Stimulated activated naive CD8-positive, alpha-beta T cell treated with anti-CD3 and anti-CD28 coated beads, Interleukin-15, Interleukin-2, amounts not matched to agents 100 U/mL and 50 U/mL, for 24 hours (primary cell): ENCODE data around the gene BUB1B.

Source experiments
- ATAC-seq: fragments of 150-1000 bp; cut with Tn5 transposase; one replicate; pipeline ENCODE4 v1.10.0; 2021
- DNase-seq: peaks from one replicate; pipeline ENCODE4 v3.0.0; 2021

BUB1B gene

DNA sequence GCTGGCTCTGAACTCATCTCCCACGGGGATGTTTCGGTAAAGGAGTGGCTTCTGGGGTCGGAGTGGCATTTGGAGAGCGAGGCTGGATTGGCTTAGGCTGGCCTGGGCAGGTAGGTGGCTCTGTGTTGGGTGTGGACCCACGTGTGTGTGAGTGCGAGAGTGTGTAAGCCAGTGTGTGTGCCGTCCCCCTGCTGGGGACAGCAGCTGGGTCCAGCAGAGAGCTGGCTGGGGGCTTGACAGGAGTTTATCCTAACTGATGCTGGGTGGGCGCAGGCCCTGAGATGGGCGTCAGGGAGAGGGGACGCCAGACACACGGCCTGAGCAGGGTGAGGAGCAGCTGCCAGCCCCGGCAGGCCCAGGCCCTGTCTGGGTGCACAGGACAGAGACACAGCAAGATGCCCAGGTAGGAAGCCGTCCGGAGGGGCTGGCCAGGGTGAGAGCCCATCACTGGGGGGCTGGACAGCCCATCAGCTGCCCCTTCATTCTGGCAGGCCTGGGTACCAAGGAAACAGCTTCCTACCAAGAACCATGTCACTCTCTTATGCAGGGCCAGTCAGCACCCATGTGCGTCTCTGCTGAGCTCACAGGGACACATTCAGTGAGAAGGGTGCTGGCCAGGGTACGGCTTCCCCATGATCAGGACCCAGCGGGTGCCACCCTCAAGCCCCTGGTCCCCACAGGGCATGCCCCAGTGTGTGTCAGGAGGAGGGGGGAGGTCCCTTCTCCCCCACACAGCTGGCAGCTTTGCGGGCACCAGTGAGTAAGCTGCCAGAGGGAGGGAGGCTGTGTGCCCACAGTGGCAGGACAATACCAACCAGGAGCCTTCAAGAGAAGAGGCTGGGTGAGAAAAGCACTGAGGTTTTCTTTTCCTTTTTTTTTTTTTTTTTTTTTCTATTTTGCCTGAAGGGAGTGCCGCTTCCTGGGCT lies 79.1 kb downstream of the BUB1B start:
- DNase-seq (no peak), ATAC-seq (no peak)

DNA sequence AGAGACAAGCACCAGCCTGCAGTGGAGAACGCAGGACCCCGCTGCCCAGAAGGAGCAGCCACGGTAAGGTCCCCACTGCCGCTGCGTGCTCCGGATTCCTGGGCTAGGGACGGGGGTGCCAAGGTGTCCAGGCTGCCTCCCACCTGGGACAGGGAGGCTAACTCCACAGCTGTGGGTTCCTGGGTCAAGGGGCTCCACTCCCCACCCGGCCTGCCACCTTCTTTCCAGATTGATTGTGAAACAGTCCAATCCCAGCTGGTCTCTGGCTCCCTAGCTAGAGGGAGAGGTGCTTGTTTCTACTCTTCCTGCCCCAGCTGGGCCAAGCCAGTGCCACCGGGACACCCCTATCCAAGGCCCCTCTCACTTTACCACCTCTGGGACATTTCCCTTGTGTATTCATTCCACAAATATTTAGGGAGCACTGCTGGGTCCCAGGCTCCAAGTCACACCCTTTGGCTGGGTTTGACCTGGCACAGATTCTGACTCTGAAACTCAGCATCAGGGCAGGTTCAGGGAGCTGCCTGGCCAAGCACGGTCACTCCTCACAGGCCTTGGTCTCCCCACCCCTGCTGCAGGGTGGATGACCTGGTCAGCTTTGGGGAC lies 79.9 kb downstream of the BUB1B start:
- no peak for ATAC-seq
- DNase-seq = no peak

DNA sequence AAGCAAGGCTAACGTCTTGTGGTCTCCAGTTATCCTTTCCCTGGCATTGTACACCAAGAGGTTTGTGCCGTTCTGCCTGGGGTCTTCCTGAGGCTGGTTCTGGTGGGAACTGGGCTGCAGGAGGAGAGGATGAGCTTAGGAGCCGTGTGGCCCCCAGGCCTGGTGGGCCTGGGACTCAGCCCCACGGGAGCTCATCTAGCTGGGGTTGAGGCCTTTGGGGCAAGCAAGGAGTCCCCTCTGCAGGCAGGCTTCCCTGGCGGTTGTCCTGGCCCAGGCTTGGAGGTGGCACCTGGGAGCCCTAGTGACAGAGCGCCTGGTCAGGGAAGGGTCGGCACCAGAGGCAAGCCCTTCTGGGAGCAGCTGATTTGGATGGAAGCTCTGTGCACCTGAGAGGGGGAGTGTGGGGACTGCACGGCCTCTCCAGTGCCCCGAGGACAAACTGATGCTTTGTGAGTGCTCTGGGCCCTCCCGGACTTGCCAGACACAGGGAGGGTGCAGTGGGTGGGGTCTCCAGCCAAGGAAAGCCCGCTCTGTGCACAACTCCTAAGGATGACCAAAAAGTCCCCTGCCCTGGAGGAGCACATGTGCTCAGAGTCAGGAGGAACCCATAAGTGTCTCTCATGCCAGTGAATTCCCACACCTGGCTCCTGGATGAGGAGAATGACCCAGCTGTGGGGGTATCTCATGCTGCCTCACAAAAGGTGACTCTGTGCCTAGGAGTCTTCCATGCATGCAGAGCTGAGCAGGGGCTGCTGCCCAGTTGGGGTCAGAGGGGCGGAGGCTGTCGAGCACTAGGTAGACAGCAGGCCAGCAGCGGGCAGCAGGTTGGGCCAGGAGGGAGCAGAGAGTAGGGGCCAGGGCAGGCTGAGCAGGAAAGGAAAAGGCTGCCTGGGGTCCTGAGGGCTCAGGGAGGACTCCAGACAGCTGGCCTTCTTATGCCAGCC lies 80.7 kb downstream of the BUB1B start:
- no peak for ATAC-seq

DNA sequence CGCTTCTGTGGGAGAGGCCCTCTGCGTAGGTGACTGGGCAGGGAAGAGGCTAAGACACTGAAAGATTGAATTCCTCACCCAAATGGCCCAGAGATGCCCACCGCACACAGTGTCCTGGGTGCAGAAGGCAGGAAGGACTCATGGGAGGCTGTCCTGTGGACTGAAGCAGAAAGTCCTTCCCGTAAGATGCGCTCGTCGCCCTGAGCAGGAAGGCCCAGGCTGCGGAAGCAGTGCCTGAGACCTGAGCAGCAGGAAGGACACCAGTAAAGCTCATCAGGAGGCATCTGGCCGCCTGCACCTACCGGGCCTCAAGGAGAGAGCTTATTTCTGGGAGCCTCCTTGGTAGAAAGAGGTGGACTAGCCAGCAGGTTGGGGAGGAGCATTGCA lies 81.3 kb downstream of the BUB1B start:
- no peak for DNase-seq
- no peak for ATAC-seq

More for the DNA sequence above, 80.7 kb downstream of the BUB1B start:
- DNase-seq = no peak

DNA sequence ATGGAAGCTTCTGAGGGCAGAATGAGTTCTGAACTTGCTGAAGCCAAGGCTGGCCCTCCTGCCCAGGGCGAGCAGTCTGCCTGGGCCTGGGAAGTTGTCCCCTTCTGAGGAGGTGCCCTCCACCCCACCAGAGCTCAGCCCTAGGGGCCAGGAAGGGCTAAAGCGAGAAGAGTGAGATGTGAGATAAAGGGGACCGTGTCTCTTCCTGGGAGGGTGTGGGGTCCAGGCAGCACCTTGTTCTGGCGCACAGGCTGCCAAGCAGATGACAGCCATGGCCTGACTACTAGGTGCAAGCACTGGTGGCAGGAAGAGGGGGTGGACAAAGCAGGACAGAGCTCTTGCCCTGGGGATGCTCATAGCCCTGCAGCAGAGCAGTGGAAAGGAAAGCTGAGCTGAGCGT lies 81.7 kb downstream of the BUB1B start:
- DNase-seq (no peak), ATAC-seq (no peak)

DNA sequence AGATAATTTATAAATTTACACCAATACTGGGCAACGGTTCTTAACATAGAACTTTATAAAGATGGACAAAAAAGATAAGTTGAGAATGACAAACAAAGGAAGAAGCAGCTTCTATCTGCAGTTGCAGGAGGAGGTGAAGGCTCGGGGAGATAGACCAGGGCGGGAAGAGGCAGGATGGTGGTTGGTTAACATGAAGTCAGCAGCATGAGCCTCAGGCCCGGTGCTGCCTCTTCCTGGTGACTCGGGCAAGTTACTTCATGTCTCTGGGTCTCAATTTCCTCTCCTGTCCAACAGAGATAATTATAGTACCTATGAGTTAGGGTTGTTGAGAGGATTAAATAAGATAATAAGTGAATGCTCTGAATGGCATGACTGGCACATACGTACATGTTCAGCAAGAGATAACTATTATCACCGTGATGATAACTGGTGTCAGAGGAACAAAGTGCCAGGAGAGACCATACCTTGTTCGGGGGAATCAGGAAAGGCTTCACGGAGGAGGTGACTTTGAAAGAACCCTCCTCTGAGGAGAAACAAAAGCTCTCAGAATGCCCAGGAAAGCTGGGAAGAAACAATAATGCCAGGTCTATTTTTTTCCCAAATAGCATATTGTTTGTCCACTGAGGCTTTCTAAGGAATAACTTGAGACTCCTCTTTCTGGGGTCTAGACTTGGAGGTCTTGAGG lies 82.4 kb downstream of the BUB1B start:
- ATAC-seq = no peak
- DNase-seq = no peak

DNA sequence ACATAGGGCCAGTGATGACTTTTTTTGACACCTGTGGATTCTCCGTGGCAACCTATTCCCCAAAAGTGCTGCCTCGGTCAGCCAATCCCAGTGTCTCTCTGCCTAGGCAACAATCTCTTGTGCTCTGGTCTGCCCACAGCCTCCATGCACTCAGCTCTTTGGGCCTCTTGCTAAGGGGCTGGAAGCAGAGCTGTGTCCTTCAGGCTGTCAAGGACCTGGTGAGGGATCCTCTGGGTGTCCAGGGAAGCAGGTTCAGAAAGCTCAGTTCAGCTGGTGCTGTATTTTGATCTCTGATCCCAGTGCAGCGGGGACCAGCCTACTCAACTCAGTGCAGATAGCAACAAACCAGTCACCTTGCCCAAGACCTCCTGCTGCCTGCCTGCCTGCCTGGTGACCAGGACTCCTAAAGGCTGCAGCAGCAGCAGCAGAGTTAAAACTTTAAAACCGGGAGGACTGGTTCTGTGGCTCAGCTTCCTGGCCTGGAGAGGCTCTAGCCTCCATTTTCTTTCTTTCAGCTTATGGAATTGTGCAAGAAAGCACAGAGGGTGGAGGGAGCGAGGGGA lies 84.2 kb downstream of the BUB1B start:
- no peak for DNase-seq

DNA sequence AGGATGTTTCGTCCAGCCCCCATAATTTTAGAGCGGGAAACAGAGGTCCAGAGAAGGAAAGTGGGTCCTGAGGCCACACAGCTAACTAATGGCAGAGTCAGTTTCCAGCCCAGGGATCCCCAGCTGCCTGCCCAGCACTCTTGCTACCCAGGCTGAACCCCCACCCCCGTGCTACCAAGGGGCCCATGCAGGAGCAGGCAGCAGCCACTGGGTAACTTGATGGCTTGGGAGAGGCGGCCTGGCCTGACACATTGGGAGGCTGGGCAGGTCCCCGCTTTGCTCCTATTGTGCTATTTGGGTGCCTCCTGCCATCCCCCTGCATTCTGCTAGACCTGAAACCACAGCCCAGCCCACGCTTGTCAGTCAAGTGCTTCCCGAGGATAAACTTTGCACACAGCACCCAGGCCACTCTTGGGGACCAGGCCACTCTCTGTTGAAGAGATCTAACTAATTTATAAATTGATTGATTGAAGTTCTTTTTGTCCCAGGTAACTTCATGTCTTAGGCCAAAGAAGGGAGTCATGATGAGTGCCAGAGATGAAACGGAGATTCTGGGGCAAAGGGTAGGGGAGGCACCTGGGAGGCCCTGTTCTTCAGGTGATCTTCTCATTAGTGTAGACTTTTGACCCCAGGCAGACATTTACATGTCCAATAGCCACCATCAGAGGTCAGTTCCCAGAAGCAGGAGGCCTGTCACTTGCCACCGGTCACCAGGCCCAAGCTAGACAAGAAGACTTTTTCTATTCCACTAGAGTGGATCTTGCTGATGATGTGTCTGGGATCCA lies 85.0 kb downstream of the BUB1B start:
- no peak for ATAC-seq
- DNase-seq = no peak

More for the DNA sequence above, 84.2 kb downstream of the BUB1B start:
- ATAC-seq = no peak

DNA sequence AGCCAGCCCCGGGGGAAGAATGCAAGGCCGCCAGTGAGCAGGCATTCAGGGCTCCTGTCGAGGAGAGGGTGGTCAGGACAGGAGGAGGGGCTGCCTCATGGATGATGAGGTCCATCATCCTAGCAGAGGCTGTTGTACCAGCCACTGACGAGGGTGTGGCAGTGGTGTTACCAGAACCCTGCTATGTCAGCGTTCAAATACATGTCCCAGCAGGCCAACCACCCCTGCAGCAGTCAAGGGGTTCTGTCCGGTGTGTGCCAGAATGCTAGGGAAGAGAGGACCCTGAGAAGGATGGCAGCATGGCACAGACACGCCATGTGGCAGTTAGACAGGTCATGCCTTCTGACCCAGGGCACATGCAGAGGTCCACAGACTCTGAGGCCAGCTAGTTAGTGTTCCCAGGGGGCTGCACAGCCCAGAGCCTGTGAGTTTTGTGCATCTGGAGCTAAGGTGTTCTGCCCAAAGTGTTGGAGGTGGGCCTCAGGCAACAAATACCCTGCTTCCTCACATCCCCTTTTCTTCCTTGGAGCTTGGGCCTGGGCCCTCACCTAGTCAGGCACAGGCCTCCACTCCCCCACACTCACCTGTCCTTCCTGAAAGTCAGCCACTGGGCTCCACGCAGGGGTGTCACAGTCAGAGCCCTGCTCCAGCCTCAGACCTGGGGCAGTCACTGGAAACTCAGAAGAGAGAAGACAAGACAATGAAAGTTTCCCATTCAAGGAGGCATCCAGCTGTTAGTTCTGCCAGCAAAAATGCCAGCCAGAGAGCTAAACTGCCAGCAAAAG lies 85.8 kb downstream of the BUB1B start:
- no peak for ATAC-seq

DNA sequence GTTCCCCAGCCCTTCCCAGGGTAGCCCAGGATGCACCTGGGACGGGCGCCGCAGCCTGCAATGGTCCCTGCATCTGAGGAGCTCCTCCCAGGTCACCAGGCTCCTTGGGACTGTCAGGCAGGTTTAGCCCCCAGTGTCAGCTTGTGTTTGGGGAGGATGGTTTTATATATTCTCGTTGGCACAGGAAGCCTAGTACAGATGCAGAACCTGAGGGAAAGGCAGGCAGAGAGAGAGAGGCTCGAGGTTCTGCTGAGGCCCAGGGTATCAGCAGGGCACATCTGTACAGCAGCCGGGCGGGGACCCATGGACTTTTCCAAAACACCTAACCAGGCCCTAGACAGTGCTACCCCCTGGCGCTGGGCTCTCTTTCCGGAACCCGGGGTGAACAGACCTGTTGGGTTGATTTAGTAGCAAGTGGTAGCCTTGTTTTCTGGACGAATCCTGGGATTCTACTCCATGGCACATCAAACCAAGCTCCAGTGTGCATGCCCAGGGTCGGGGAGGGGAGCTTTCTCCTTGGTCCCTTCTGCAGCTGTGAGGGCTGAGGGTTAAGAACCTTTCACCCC lies 86.6 kb downstream of the BUB1B start:
- no peak for DNase-seq
- no peak for ATAC-seq

More for the DNA sequence above, 85.8 kb downstream of the BUB1B start:
- no peak for DNase-seq

DNA sequence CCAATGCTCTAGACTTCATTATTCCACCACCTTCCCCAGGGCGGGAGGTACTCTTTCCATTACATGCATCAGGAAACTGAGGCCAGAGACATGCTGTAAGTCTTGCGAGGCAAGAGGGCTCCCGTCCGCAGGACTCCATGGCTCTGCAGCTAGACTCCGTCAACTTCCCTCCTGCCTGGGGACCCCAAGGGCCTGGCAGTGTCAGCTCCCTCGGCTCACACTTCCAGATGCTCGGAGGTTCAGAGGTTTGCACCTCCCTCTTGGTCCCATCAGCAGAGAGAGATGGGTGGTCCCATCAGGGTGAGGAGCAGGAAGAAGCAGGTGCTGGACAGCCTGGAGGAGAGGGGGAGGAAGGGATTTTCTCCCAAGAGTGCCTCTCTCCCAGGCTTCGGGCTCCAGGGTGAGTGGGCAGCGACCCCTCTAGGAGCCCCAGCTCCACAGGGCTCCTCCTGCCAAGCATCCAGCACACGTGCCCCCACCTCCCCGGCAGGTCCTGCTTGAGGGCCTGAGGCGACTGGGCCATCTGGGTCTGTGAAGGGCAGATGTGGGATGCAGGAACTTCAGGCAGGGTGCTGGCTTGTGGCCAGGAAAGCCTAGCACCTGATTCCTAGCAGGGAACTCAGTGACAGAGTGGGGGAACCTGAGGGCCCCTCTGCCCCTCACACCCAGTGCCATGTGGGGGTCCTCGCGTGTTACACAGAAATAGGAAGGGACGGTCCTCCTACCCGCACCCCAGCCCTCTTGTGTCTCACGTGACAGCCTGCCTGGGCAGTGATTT lies 87.3 kb downstream of the BUB1B start:
- ATAC-seq (no peak), DNase-seq (no peak)

DNA sequence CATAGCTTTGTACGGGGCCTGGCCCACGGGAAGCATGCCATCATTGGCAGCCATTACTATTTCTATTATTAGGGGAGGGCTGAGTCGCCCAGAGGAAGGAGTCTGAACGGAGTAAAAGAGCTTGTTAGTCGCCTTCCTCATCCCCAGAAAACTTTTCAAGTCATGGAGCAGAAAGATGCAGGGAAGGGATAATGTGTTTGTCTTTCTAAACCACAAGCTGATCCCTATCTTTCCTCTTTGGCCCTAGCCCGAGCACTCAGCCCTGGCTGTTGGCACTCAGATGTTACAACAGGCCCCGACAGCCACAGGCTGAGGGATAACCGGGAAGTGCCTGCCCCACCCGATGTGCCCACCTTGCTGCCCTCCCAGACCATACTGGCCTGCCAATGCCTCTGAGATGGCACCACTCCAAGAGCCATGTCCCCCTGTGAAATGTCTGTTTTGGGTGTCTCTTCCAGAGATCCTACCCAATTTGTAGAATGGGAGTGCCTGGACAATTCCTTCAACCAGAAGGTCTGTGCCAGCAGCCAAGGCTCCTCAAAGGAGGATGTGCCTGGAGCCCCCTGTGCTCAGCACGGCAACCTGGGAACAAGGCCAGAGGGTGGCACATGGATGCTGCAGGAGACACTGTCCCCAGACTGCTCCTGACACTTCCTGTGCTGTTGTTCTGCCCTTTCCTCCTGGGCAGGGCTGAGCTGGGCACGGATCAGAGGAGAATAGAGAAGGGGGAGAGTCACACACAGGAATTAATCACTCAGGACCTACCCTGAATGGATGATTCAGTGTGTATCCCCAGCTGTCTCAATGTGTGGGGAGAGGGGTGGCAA lies 88.8 kb downstream of the BUB1B start:
- ATAC-seq (no peak), DNase-seq (no peak)

DNA sequence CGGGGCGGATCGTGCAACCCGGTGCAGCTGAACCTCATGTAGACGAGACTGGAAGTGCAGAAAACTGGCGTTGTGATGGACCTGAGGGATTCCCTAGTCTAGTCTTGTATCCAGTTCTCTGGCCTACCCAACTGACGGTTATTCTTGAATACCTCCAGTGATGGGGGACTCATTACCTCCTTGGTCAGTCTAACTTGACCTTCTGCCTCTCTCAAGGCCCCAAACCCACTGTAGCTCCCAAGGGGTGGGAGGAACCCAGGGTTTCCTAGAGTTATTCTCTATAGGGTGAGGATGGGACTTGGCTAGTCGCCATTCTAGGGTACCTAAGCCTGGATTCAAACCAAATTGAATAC lies 89.4 kb downstream of the BUB1B start:
- ATAC-seq (no peak), DNase-seq (no peak)

DNA sequence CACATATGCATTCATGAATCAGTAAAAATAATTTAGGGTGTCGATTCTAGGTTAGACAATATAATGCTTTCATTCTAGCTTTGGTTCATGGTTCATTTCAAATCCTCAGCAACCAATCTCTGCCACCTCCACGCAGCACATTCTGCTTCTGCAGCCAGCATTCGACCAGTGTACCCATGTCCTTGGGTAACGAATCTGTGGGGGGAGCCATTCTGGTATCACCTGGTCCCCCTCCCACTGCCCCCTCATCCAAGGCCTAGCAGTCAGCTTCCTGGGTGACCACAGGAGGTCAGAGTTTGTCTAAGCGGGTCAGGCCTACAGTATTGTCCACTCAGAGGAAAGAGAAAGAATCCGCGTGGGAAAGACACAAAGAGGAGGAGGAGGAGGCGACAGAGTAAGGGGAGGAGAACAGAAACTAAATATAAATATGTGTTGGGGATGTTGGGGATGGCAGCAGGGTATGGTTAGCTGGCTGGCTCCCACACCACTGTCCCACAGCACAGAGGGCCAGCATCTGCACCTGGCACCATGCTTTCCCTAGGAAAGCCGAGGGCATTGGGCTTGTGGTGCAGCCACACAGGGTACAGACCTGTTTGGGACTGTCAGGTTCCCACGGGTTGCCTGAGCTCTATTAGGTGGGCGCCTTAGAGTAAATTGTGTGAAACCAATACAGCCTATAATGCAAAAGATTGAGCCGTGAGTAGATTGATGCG lies 90.1 kb downstream of the BUB1B start:
- no peak for ATAC-seq
- DNase-seq = no peak

DNA sequence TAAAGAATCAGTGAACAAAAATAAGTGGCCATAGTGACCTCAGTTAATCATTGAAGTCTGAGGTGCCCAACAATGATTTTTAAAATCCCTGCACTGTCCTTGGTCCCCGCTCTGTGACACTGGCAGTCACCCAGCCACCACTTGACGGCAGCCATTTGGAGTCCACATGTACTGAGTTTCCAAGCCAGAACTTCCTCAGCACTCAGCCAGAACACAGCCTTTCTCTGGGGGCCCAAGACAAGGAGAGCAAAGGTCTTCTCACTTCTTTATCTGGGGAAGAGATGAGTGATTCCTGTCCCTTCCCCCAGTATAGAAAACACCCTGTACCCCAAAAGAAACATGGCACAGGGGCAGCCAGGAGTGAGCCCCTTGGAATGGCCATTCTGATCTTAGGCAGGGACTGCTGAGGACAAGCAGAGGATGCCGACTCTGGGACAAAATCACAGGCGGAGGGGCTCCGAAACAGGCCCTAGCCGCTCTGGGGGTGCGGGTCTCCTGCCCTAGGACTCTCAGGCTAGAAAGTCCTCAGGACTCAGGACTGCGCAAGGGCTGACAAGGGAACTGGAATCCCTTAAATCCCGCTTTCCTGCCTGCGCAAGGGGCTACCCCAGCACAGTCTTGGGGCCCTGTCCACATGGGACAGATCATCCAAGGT lies 90.7 kb downstream of the BUB1B start:
- no peak for ATAC-seq

DNA sequence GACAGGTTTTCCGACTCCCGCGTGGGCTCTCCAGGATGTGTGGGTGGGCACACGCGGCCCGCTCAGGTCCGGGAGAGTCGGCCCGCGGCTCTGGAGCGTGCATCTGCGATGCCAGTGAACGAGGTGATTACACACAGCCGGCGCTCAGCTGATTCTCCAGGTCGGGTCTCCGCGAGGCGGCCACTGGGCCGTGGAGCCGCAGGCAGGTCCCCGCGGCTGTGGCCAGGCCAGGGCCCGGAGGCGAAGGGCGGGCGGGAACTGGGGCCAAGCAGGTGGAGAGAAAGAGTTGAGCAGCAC lies 91.2 kb downstream of the BUB1B start:
- no peak for DNase-seq
- ATAC-seq = no peak

More for the DNA sequence above, 90.7 kb downstream of the BUB1B start:
- DNase-seq = no peak
